NCI-H748 (cell line): ENCODE data around the gene DNAH6.
"Not testable (repeated sequence)": the region's sequence is repeated elsewhere in the genome, so short reads cannot be mapped to it uniquely, and the experiment has no call there.

Experiments used
- DNase-seq: peaks from one replicate; lab custom pipeline; 2025; ENCODE audit not compliant: unreplicated experiment; lab: John Stamatoyannopoulos, UW

Gene DNAH6

GRCh38 chr2:84732897-84733778, 216.8 kb downstream of the DNAH6 start:
- no peak for DNase-seq

GRCh38 chr2:84735389-84735788, 219.1 kb downstream of the DNAH6 start:
- DNase-seq: no peak

GRCh38 chr2:84741182-84741822, 225.0 kb downstream of the DNAH6 start:
- DNase-seq: peak; percentile 1

GRCh38 chr2:84748341-84748740, 232.0 kb downstream of the DNAH6 start:
- no peak for DNase-seq

GRCh38 chr2:84749442-84749841, 233.1 kb downstream of the DNAH6 start:
- DNase-seq: no peak

GRCh38 chr2:84755096-84755495, 238.8 kb downstream of the DNAH6 start:
- no peak for DNase-seq

GRCh38 chr2:84757648-84758047, 241.3 kb downstream of the DNAH6 start:
- no peak for DNase-seq

GRCh38 chr2:84766791-84767190, 250.5 kb downstream of the DNAH6 start:
- DNase-seq: no peak

- peak; percentile 23 for DNase-seq
Observed at GRCh38 chr2:84768840-84769239, 252.5 kb downstream of the DNAH6 start.

- DNase-seq: no peak
Observed at GRCh38 chr2:84770280-84770679, 254.0 kb downstream of the DNAH6 start.

- DNase-seq: no peak
Observed at GRCh38 chr2:84771251-84771650, 255.0 kb downstream of the DNAH6 start.

- DNase-seq: not testable (repeated sequence)
Observed at GRCh38 chr2:84773562-84773961, 257.3 kb downstream of the DNAH6 start.

- DNase-seq: no peak
Observed at GRCh38 chr2:84776011-84776410, 259.7 kb downstream of the DNAH6 start.

GRCh38 chr2:84778911-84779690, 262.8 kb downstream of the DNAH6 start:
- no peak for DNase-seq

- DNase-seq: no peak
Observed at GRCh38 chr2:84779781-84780180, 263.5 kb downstream of the DNAH6 start.

- no peak for DNase-seq
Observed at GRCh38 chr2:84781942-84782716, 265.8 kb downstream of the DNAH6 start.

- no peak for DNase-seq
Observed at GRCh38 chr2:84782717-84783442, 266.6 kb downstream of the DNAH6 start.

GRCh38 chr2:84785950-84786349, 269.7 kb downstream of the DNAH6 start:
- no peak for DNase-seq

- no peak for DNase-seq
Observed at GRCh38 chr2:84786601-84787000, 270.3 kb downstream of the DNAH6 start.

- DNase-seq: no peak
Observed at GRCh38 chr2:84788027-84788426, 271.7 kb downstream of the DNAH6 start.
